ENCODE results near the gene EXOC3L1.

The EXOC3L1 gene

DNA sequence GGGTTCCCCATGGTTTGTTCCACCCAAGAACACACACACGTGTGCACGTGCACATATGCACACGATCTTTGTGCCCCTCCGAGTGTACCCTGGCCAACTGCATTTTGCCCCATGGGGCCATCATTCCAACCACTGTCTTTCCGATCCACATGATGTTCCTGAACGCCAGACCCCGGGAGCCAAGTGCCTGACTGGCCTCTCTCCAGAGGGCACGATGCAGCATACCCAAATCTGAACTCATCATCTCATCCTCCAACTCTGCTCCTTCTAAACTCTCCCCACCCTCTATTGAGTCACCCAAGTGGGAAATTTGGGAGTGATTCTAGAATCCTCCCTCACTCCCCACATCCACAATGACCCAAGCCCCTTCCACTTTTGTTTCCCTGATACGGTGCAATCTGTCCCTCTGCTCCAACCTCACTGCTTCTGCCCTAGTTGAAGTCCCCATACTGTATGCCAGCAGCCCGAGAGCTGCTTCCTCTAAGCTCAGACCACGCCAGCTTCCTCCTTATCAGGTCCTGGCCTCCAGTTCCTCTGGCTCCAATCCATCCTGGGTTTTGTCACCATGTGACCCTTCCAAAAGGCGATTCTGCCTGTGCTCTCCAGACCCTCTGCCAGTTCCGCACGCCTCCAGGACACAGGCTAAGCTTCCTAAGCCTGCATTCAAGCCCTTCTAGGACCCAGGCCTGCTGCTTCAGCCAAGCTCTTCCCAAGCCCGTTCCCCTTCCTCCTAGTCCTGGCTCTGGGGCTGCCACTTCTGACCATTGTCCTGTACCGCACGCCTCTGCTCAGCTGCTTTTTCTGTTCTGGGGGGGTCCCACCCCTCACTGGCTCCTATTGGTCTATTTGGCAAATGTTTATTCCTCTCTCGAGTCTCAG, 26.9 kb upstream of the EXOC3L1 start:
- no peak for DNase-seq

DNA sequence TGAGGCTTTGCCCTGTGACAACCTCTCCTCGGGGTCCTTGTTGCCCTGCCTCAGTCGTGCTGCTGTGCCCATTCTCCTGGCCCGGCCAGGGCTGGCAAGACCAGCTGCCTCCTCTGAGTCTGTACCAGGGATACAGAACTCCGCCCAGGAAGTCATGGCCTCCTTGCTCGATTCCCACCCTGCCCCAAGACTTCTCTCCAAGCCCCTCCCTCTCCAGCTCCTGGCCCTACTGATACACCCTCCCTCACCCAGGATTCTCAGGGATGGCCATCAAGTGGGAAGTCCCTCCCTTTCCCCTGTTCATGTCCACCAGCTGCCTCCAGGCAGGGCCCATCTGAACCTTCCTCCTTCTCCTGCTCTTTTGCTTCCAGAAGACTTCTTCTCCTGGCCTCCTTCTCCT, 25.8 kb upstream of the EXOC3L1 start:
- no peak for DNase-seq

- DNase-seq, result no peak
Measured at GRCh38 chr16:67213197-67214019, 23.5 kb upstream of the EXOC3L1 start.

DNA sequence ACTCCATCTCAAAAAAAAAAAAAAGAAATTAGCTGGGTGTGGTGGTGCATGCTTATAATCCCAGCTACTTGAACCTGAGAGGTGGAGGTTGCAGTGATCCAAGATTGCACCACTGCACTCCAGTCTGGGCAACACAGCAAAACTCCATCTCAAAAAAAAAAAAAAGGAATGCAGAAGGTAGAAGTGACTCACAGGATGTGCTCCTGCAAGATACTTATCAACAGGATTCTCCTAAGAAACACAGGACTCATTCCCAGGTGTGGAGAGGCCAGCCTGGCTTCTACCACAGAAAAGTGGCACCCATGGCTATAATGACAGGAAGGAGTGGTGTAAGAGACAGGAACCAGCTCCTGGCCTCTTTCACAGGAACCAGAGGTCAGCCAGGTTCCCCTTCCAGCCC, 22.8 kb upstream of the EXOC3L1 start:
- DNase-seq, result no peak

DNA sequence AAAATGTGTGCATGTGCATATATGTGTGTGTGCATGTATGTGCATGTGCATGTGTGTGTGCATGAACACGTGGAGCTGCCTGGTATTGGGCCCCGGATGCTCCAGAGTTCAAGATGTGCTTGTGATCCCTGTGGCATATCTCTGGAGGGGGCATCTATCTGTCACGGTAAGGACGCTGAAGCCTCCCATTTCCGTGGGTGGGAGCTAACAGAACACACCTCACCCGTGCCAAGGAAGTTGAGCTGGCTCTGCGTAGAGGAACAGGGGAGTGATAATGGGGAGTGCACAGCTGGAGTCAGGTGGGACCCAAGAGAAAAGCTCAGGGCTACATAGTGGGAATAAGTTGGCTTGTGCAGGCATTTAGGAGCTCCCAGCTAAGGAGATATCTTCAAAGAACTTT, 21.7 kb upstream of the EXOC3L1 start:
- DNase-seq, result no peak

- DNase-seq, result no peak
Measured at GRCh38 chr16:67210069-67210937, 20.4 kb upstream of the EXOC3L1 start.

- DNase-seq, result no peak
Measured at GRCh38 chr16:67209565-67209964, 19.6 kb upstream of the EXOC3L1 start.

- DNase-seq, result no peak
Measured at GRCh38 chr16:67208154-67208896, 18.4 kb upstream of the EXOC3L1 start.

GRCh38 chr16:67207249-67208091, 17.5 kb upstream of the EXOC3L1 start:
- DNase-seq, result no peak

- no peak for DNase-seq
Measured at GRCh38 chr16:67206838-67207248, 16.9 kb upstream of the EXOC3L1 start.

DNA sequence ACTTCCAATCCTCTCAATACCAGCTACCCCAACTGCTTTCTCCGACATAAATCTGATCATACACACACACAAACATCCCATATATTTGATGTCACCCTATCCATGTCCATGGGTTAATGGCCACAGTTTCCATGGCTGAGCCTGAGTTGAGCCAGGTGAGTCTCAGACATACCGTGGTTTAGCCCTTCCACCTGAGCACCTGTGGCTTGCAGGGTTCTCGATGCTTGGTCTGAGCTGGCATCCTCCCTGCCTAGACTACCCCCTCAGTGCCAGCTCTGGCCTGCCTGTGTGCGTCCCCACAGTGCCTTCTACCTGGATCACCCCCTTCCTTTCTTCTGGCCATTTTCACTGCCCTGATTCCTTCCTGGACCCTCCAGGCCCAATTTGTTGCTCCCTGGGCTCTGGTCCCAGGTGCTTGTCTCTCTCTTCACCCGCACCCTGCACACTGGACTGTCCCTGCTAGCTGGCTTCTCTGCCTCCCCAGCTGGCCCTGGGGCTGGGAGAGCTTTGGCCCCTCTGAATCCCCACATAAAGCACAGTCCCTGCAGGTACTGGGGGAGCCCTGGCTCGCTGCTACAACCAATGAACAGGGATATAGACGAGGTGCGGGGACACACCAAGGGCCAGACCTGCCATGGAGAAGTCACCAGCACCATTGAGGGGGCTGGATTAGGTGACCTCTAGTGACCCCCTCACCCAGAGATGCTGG, 16.3 kb upstream of the EXOC3L1 start:
- no peak for DNase-seq

GRCh38 chr16:67204076-67204475, 14.1 kb upstream of the EXOC3L1 start:
- no peak for DNase-seq

GRCh38 chr16:67202956-67203493, 13.1 kb upstream of the EXOC3L1 start:
- DNase-seq, result no peak

GRCh38 chr16:67202426-67202825, 12.5 kb upstream of the EXOC3L1 start:
- DNase-seq, result no peak

GRCh38 chr16:67201411-67202345, 11.7 kb upstream of the EXOC3L1 start:
- no peak for DNase-seq

GRCh38 chr16:67200491-67200890, 10.6 kb upstream of the EXOC3L1 start:
- no peak for DNase-seq

GRCh38 chr16:67199808-67200198, 9.9 kb upstream of the EXOC3L1 start:
- DNase-seq, result no peak

DNA sequence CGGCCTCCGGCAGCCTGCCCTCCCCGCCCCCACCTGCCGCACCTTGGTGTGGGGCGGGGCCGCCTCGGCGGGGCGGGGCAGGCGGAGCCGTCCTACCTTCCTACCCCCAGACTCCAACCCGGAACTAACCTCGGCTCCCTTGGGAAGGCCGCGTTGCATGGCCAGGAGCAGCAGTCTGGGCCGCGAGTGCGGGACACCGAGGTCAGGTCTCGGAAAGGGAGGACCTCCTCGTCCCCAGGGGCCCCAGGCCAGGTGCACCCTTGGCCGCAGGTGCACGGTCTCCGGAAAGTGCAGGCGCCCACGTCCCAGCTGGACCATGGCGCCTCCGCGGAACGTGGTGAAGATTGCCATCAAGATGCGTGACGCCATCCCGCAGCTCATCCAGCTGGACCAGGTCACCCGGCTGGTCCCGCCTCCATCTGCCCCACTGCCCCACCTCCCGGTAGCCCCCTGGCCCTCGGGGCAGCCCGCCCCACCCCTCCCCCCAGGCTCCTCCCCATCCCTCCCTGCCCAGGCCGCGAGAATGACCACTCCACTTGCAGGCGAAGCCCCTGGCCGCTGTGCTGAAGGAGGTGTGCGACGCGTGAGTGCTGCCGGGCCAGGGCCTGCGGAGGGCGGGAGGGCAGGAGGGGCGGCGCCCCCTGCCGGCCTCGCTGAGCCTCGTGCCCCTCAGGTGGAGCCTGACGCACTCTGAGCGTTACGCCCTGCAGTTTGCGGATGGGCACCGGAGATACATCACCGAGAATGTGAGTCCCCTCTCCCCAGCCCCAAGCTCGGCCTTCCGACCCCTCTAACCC, 9.3 kb upstream of the EXOC3L1 start, which contains the start of gene ELMO3:
ELMO3 (plus strand) TSS at position 121 of the 797 bp plus-strand sequence; CDS start at position 317, 196 bp downstream.
- peak; percentile 54 for DNase-seq

Measured in right kidney (tissue), 1 donor.